ENCODE measurements around the gene DNAH6. TPM values are rescaled to one million over a fixed set of nuclear protein-coding genes. Genes with fewer than 3 reads are reported as not detected.

DNAH6 gene
- total and polyA plus RNA-seq, 4 donors, result 1.9 to 16.9 (median 8.5) TPM

DNA sequence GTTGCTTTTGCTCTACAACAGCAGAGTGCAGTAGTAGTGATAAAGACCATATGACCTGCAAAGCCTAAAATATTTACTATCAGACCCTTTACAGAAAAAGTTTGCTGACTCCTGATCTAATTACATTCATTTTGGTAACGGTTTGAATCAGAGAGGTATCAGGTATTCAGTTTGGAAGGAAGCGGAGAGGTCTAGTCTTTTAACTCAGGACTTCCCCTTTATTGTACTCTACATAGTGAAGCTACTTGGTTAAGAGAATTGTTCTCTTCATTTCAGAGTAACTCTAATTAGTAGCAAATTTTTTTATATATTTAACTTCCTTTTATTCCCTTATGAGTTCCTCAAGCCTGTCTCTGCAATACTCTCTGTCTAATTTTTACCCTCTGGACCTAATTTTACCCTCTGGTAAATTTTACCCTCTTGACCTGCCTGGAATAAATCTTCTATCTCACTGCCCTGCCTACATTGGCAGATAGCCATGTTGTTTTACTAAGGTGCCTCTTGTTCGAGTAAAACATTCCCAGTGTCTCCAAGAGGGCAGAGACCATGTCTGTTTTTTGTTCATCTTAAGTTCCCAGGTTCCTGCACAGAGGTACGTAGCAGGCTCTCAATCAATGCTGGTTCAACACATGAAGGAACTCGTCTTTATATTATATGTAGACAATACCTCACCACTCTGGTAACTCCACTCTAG lies 170.6 kb downstream of the DNAH6 start:
- no peak overlapping the region for H3K4me3 ChIP-seq
- DNase-seq, result peak in 1 of 3 donors; percentile 2
- 49 to 54% methylated on average over 5 of the region's 5 CpGs for whole genome bisulfite sequencing, 2 donors
- H3K4me1 ChIP-seq (ENCODE audit: control insufficient read depth in 5 of 5, insufficient read depth in 5 of 5, low read length in 5 of 5), result peaks cover 0 to 6% (median 0%) of the 10 kb centered on the region in 5 donors
- H3K27ac ChIP-seq (ENCODE audit: low read depth in 1 of 2, low read length in 1 of 2), result no peak overlapping the region
- no peaks in the 10 kb centered on the region for H3K9me3 ChIP-seq (ENCODE audit: control insufficient read depth in 4 of 4, insufficient read depth in 3 of 4, low read length in 3 of 4)
- no peak overlapping the region for H3K9ac ChIP-seq (ENCODE audit: insufficient read depth in 1 of 2, low read length in 2 of 2)
- no peak for ATAC-seq (ENCODE audit: insufficient read depth, low FRiP score)
- no peaks in the 10 kb centered on the region for H3K27me3 ChIP-seq (ENCODE audit: control insufficient read depth in 3 of 3, insufficient read depth in 3 of 3, low read length in 2 of 3)
- TF ChIP-seq, protein P1, sequence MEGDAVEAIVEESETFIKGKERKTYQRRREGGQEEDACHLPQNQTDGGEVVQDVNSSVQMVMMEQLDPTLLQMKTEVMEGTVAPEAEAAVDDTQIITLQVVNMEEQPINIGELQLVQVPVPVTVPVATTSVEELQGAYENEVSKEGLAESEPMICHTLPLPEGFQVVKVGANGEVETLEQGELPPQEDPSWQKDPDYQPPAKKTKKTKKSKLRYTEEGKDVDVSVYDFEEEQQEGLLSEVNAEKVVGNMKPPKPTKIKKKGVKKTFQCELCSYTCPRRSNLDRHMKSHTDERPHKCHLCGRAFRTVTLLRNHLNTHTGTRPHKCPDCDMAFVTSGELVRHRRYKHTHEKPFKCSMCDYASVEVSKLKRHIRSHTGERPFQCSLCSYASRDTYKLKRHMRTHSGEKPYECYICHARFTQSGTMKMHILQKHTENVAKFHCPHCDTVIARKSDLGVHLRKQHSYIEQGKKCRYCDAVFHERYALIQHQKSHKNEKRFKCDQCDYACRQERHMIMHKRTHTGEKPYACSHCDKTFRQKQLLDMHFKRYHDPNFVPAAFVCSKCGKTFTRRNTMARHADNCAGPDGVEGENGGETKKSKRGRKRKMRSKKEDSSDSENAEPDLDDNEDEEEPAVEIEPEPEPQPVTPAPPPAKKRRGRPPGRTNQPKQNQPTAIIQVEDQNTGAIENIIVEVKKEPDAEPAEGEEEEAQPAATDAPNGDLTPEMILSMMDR (IDR thresholded peaks at IDR 0.05; ENCODE audit: control extremely low read depth, extremely low read depth), result no peak
- H3K36me3 ChIP-seq (ENCODE audit: control insufficient read depth in 4 of 4, insufficient read depth in 4 of 4, low read length in 4 of 4), result no peaks in the 10 kb centered on the region

DNA sequence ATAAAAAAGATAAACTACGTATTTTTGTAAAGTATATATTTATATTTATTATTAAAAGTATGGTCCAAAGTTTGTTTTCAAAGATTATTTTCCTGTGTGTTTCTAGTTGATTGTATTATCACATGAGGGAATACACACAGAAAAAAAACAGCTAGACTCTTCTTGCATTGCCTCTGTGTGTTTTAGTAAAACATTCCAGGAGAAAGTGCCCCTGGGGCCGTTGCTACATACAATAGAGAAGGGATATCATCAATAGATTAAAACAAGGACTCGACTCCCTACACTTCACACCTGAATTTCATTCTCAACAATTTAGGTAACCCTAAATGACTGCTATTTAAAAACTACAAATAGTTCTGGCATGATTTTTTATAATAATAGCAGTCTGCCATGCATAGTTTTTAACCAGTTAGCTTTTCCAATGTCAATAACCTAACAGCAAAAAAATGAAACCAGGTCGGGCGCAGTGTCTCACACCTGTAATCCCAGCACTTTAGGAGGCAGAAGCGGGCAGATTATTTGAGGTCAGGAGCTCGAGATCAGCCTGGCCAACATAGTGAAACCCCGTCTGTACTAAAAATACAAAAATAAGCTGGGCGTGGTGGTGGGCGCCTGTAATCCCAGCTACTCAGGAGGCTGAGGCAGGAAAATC lies 171.3 kb downstream of the DNAH6 start:
- WGBS, 2 donors, result 85 to 93% methylated on average over 10 of the region's 10 CpGs
- peaks cover 0 to 6% (median 0%) of the 10 kb centered on the region in 5 donors for H3K4me1 ChIP-seq (ENCODE audit: control insufficient read depth in 5 of 5, insufficient read depth in 5 of 5, low read length in 5 of 5)
- H3K27me3 ChIP-seq (ENCODE audit: control insufficient read depth in 3 of 3, insufficient read depth in 3 of 3, low read length in 2 of 3), result no peaks in the 10 kb centered on the region
- H3K4me3 ChIP-seq, result no peak overlapping the region
- ATAC-seq (ENCODE audit: insufficient read depth, low FRiP score), result no peak
- no peaks in the 10 kb centered on the region for H3K36me3 ChIP-seq (ENCODE audit: control insufficient read depth in 4 of 4, insufficient read depth in 4 of 4, low read length in 4 of 4)
- no peak for DNase-seq
- H3K27ac ChIP-seq (ENCODE audit: low read depth in 1 of 2, low read length in 1 of 2), result no peak overlapping the region
- TF ChIP-seq, protein P1 (IDR thresholded peaks at IDR 0.05; ENCODE audit: control extremely low read depth, extremely low read depth), result no peak
- H3K9me3 ChIP-seq (ENCODE audit: control insufficient read depth in 4 of 4, insufficient read depth in 3 of 4, low read length in 3 of 4), result no peaks in the 10 kb centered on the region
- H3K9ac ChIP-seq (ENCODE audit: insufficient read depth in 1 of 2, low read length in 2 of 2), result no peak overlapping the region

DNA sequence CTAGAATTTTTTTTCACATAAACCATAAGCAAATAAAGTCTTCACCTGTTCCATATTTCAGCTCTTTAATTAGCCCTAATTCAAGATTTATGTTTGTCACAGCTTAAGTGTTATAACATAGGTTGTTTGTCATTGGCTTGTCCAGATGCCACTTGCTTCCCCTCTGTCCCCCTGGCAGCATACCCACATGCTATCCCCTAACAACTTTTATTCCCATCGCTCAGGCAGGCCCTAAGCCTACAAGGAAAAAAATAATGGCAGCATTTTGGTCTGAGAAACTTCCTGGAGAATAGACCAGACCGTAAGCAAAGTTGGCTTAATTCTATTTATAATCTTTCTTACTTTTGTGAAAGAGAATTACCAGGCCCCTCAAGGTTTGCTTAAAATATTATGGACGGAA lies 173.9 kb downstream of the DNAH6 start:
- H3K36me3 ChIP-seq (ENCODE audit: control insufficient read depth in 4 of 4, insufficient read depth in 4 of 4, low read length in 4 of 4), result no peaks in the 10 kb centered on the region
- ATAC-seq (ENCODE audit: insufficient read depth, low FRiP score), result no peak
- H3K27ac ChIP-seq (ENCODE audit: low read depth in 1 of 2, low read length in 1 of 2), result no peak overlapping the region
- no peak overlapping the region for H3K9ac ChIP-seq (ENCODE audit: insufficient read depth in 1 of 2, low read length in 2 of 2)
- H3K4me3 ChIP-seq, result no peak overlapping the region
- WGBS, 2 donors, result 88 to 91% methylated on average over 3 of the region's 3 CpGs
- peaks cover 0 to 6% (median 0%) of the 10 kb centered on the region in 5 donors for H3K4me1 ChIP-seq (ENCODE audit: control insufficient read depth in 5 of 5, insufficient read depth in 5 of 5, low read length in 5 of 5)
- DNase-seq, result no peak
- no peaks in the 10 kb centered on the region for H3K27me3 ChIP-seq (ENCODE audit: control insufficient read depth in 3 of 3, insufficient read depth in 3 of 3, low read length in 2 of 3)
- no peaks in the 10 kb centered on the region for H3K9me3 ChIP-seq (ENCODE audit: control insufficient read depth in 4 of 4, insufficient read depth in 3 of 4, low read length in 3 of 4)
- TF ChIP-seq, protein P1 (IDR thresholded peaks at IDR 0.05; ENCODE audit: control extremely low read depth, extremely low read depth), result no peak
